Thyroid gland (tissue), 4 donors: ENCODE results near the gene KNL1.

Experiments used
- POLR2A ChIP-seq, 2 donors: fragments of 450-650 bp; IDR thresholded peaks; one replicate each; pipeline ENCODE4 v1.6.1; 2017; ENCODE audit warnings: antibody characterized with exemption in 2 of 2, mild to moderate bottlenecking in 2 of 2, moderate library complexity in 1 of 2
- TF ChIP-seq, protein P1 (sequence below), 6 experiments: fragments of 200-600 bp in 3 of 6; fragments of 450-650 bp in 3 of 6; sonication (generic) in 3 of 6; IDR thresholded peaks; one replicate each; pipeline ENCODE4 v1.5.1; 2016 to 2019; ENCODE audit warnings: antibody characterized with exemption in 6 of 6, mild to moderate bottlenecking in 2 of 6, inconsistent platforms in 1 of 6, moderate library complexity in 1 of 6

DNA sequence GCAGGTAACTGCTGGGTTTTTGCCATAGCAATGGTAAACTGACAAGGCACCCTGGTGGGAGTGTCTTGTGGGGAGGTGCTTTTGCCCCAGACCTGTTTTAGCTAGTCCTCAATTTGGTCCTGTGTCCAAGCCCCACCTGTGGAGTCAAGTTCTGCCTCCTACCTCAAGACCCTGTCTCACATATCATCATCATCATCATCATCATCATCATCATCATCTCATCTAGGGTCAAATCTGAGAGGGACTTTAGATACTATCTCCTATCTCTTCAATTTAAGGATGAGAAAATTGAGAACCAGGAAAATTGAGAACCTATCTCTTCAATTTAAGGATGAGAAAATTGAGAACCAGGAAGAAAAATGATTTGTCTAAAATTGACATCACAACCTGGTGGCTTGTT lies 9.9 kb downstream of the KNL1 start:
- TF ChIP-seq POLR2A (IDR thresholded peaks at IDR 0.05): no peak
- TF ChIP-seq, protein P1, sequence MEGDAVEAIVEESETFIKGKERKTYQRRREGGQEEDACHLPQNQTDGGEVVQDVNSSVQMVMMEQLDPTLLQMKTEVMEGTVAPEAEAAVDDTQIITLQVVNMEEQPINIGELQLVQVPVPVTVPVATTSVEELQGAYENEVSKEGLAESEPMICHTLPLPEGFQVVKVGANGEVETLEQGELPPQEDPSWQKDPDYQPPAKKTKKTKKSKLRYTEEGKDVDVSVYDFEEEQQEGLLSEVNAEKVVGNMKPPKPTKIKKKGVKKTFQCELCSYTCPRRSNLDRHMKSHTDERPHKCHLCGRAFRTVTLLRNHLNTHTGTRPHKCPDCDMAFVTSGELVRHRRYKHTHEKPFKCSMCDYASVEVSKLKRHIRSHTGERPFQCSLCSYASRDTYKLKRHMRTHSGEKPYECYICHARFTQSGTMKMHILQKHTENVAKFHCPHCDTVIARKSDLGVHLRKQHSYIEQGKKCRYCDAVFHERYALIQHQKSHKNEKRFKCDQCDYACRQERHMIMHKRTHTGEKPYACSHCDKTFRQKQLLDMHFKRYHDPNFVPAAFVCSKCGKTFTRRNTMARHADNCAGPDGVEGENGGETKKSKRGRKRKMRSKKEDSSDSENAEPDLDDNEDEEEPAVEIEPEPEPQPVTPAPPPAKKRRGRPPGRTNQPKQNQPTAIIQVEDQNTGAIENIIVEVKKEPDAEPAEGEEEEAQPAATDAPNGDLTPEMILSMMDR (IDR thresholded peaks at IDR 0.05): no peak
